Fibroblast of lung (primary cell): ENCODE data around the gene MSANTD4. TPM values are rescaled to one million over a fixed set of nuclear protein-coding genes. Genes with fewer than 3 reads are reported as not detected.
"Not testable (repeated sequence)": the region's sequence is repeated elsewhere in the genome, so short reads cannot be mapped to it uniquely, and the experiment has no call there.

Experiments used
- DNase-seq, 2 donors: peaks; one replicate each; pipeline versions ENCODE4 v3.0.0 to v3.0.0-alpha.2; 2010; ENCODE audit warnings: low read depth in 2 of 2
- H2AFZ ChIP-seq: 2 replicates; pipeline ENCODE4 v1.5.1; 2012; ENCODE audit warnings: low read length, control low read depth, inconsistent platforms
- H3K27ac ChIP-seq: 2 replicates; pipeline ENCODE4 v1.5.1; 2011; ENCODE audit warnings: low read length, control low read depth; ENCODE audit not compliant: insufficient read depth
- H3K27me3 ChIP-seq: 2 replicates; pipeline ENCODE4 v1.5.1; 2011; ENCODE audit warnings: mild to moderate bottlenecking, low read length; ENCODE audit not compliant: control insufficient read depth, insufficient read depth
- H3K36me3 ChIP-seq: 2 replicates; pipeline ENCODE4 v1.5.1; 2011; ENCODE audit warnings: low read length; ENCODE audit not compliant: control insufficient read depth, insufficient read depth
- H3K4me1 ChIP-seq: 2 replicates; pipeline ENCODE4 v1.5.1; 2011; ENCODE audit warnings: low read length; ENCODE audit not compliant: control insufficient read depth, insufficient read depth; ENCODE audit errors: extremely low read depth
- H3K4me2 ChIP-seq: 2 replicates; pipeline ENCODE4 v1.5.1; 2011; ENCODE audit warnings: low read length, control low read depth; ENCODE audit not compliant: insufficient read depth; ENCODE audit errors: extremely low read depth
- H3K4me3 ChIP-seq, 4 experiments: fragments of 200-600 bp in 1 of 4; sonication (generic) in 1 of 4; replicated peaks in 1 of 4; 2 replicates each; pipeline ENCODE4 v1.5.1; 2011 to 2016; ENCODE audit warnings: low read length in 4 of 4, low read depth in 3 of 4, mild to moderate bottlenecking in 3 of 4, control low read depth in 2 of 4, inconsistent platforms in 1 of 4, mixed read lengths in 1 of 4; ENCODE audit not compliant: insufficient read depth in 1 of 4; ENCODE audit errors: control extremely low read depth in 1 of 4
- H3K79me2 ChIP-seq: 2 replicates; pipeline ENCODE4 v1.5.1; 2012; ENCODE audit warnings: mild to moderate bottlenecking, low read length, inconsistent platforms; ENCODE audit not compliant: control insufficient read depth, insufficient read depth
- H3K9ac ChIP-seq: 2 replicates; pipeline ENCODE4 v1.5.1; 2011; ENCODE audit warnings: mild to moderate bottlenecking, low read length, control low read depth; ENCODE audit not compliant: insufficient read depth
- H3K9me3 ChIP-seq: 2 replicates; pipeline ENCODE4 v1.5.1; 2012; ENCODE audit warnings: low read depth, low read length; ENCODE audit not compliant: control insufficient read depth, insufficient read depth
- H4K20me1 ChIP-seq: 2 replicates; pipeline ENCODE4 v1.5.1; 2011; ENCODE audit warnings: low read length; ENCODE audit not compliant: control insufficient read depth, insufficient read depth; ENCODE audit errors: extremely low read depth
- CTCF ChIP-seq, 2 donors: IDR thresholded peaks in 1 of 2; conservative IDR thresholded peaks in 1 of 2; 1 replicate in 1 of 2; 2 replicates in 1 of 2; pipeline ENCODE4 v1.5.1; 2011 to 2012; ENCODE audit warnings: low read length in 2 of 2, control low read depth in 1 of 2, inconsistent platforms in 1 of 2, low read depth in 1 of 2, mild to moderate bottlenecking in 1 of 2
- EZH2 ChIP-seq: IDR thresholded peaks from 2 replicates; pipeline ENCODE4 v1.5.1; 2012; ENCODE audit warnings: low read length, control low read depth, mild to moderate bottlenecking; ENCODE audit errors: missing control alignments
- polyA plus RNA-seq, 2 donors: library from polyadenylated mRNA; depleted of rRNA in 1 of 2; stranded (reverse) in 1 of 2; unstranded in 1 of 2; fragments of >200 nt; gene quantifications; 2 replicates each; pipeline ENCODE4 v1.2.1, GENCODE V29; 2011 to 2012; ENCODE audit warnings: missing spikeins in 1 of 2
- total RNA-seq: library from RNA; depleted of rRNA; stranded (reverse); fragments of >200 nt; gene quantifications from 2 replicates; pipeline ENCODE4 v1.2.1, GENCODE V29; 2014

The MSANTD4 gene
- total and polyA plus RNA-seq, 2 donors (not counting 1 experiment from before 2014, with no cell fraction given), result 21.3 to 57.6 TPM

DNA sequence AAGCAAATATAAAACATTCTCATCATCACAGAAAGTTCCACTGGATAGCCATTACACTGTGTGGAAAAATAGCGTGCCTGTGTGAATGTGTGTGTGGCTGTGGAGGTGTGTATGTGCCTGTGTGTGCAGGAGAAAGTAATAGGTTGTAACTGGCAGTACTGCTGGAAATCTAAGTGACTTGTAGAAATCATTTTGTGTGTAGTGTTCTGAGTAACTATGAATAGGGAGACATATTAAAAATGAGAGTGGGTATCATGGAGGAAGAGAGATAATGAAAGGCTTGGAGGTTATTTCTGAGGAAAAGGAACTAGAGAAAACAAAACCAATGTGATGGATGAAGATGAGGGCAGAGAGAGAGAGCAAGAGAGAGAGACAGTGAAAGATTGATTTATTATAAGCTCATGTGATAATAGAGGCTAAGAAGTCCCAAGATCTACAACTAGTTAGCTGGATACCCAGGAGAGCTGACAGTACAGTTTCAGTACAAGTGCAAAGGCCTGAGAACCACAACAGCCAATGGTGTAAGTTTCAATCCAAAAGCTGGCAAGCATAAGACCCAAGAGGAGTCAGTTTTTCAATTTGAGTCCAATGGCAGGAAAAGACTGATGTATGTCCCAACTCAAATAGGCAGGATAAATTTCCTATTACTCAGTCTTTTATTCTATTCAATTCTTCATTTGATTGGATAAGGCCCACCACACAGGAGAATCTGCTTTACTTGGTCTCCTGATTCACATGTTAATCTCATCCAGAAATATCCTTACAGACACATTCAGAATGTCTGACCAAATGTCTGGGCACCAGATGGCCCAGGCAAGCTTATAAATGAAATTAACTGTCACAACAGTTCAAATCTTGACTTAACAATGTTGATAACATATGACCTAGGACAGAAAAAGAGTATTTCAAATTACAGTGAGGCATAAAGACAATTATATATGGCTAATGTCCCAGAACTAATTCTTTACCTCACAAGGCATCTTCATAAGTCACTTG lies 40.2 kb upstream of the MSANTD4 start:
- no peaks in the 10 kb centered on the region for H3K9me3 ChIP-seq
- no peak overlapping the region for H2AFZ ChIP-seq
- no peak overlapping the region for H3K9ac ChIP-seq
- H3K4me3 ChIP-seq, result no peak overlapping the region
- TF ChIP-seq EZH2 (no peak), CTCF (conservative IDR thresholded peaks at IDR 0.05 in 1 of 2, IDR thresholded peaks at IDR 0.05 in 1 of 2; ENCODE audit: low read depth in 1 of 2, low read length in 2 of 2) (no peak)
- no peaks in the 10 kb centered on the region for H4K20me1 ChIP-seq
- H3K36me3 ChIP-seq, result no peaks in the 10 kb centered on the region
- DNase-seq, result no peak
- H3K79me2 ChIP-seq, result no peaks in the 10 kb centered on the region
- H3K4me2 ChIP-seq, result no peak overlapping the region
- H3K27ac ChIP-seq, result no peak overlapping the region
- H3K27me3 ChIP-seq, result no peaks in the 10 kb centered on the region
- no peaks in the 10 kb centered on the region for H3K4me1 ChIP-seq

GRCh38 chr11:106061249-106061784 lies 39.3 kb upstream of the MSANTD4 start:
- DNase-seq, result no peak
- Histone ChIP-seq H3K27me3 (no peaks in the 10 kb centered on the region), H3K9ac (no peak overlapping the region), H3K4me3 (no peak overlapping the region), H3K36me3 (no peaks in the 10 kb centered on the region), H2AFZ (no peak overlapping the region), H3K4me2 (no peak overlapping the region), H3K4me1 (no peaks in the 10 kb centered on the region), H3K9me3 (no peaks in the 10 kb centered on the region), H3K27ac (no peak overlapping the region), H3K79me2 (no peaks in the 10 kb centered on the region), H4K20me1 (no peaks in the 10 kb centered on the region)
- no peak for TF ChIP-seq EZH2

DNA sequence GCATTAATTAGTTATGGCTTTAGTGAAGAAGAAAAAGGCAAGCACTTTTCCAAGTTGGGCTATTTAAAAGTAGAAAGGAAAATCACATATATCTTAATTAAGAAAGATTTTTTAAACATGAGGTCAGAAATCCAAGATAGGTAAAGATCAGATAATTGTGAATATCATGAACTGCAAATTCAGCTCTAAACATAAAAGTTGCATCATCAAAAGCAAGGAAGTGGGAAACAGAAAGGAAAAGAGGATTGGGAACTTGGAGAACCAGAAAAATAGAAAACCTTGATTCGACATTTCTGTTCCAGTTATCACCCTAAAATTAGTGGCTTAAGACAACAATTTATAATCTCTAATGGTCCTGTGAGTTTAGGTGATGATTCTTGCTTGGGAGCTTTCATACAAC lies 37.6 kb upstream of the MSANTD4 start:
- no peaks in the 10 kb centered on the region for H3K4me1 ChIP-seq
- no peak overlapping the region for H2AFZ ChIP-seq
- no peaks in the 10 kb centered on the region for H4K20me1 ChIP-seq
- H3K27ac ChIP-seq, result no peak overlapping the region
- TF ChIP-seq EZH2 (no peak), CTCF (conservative IDR thresholded peaks at IDR 0.05 in 1 of 2, IDR thresholded peaks at IDR 0.05 in 1 of 2; ENCODE audit: low read depth in 1 of 2, low read length in 2 of 2) (no peak)
- H3K27me3 ChIP-seq, result no peaks in the 10 kb centered on the region
- no peak for DNase-seq
- H3K4me2 ChIP-seq, result no peak overlapping the region
- no peaks in the 10 kb centered on the region for H3K9me3 ChIP-seq
- no peak overlapping the region for H3K4me3 ChIP-seq
- no peak overlapping the region for H3K9ac ChIP-seq
- H3K79me2 ChIP-seq, result no peaks in the 10 kb centered on the region
- H3K36me3 ChIP-seq, result no peaks in the 10 kb centered on the region

- not testable (repeated sequence) for H3K27me3 ChIP-seq, H3K9ac ChIP-seq, H3K4me1 ChIP-seq, H3K36me3 ChIP-seq, H3K4me2 ChIP-seq, H3K27ac ChIP-seq, H4K20me1 ChIP-seq, H3K79me2 ChIP-seq, H3K9me3 ChIP-seq, H2AFZ ChIP-seq, DNase-seq, H3K4me3 ChIP-seq
Observed at GRCh38 chr11:106058377-106058776, 36.3 kb upstream of the MSANTD4 start.
